GM21723 (cell line): ENCODE data around the gene ANKRD60.

Experiments used
- ATAC-seq: cut with Tn5 transposase; IDR thresholded peaks from one replicate; pipeline ENCODE4 v1.9.1; 2021; ENCODE audit warnings: mild to moderate bottlenecking, moderate library complexity; ENCODE audit not compliant: unreplicated experiment

ANKRD60 gene

DNA sequence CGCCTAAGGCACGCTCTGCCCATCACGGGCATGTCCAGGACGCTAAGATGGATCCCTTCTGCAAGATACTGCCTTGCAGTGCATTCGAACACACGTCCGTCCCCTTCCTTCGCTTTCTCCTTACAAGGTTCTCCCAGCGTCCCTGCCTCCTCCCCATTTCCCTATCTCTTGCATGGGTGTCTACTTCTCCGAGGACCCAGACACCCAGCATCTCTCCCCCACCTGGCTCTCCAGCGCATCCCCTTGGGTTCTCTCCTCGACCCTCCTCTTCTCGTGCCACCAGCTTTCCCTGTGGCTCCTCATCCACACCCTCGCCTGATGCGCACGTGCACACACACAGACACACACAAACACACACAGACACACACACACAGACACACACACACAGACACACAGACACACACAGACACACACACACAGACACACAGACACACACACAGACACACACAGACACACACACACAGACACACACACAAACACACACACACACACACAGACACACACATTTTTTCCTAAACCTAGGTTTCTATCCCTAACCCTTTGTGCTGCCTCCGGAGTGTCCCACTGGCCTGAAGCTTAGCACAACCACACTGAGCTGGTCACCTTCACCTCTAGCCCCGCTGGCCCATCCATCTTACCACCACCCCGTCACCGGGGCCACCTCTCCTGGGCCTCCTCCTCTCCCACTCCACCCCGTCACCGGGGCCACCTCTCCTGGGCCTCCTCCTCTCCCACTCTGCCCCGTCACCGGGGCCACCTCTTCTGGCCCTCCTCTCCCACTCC, 31.9 kb downstream of the ANKRD60 start:
- ATAC-seq: no peak

GRCh38 chr20:58195047-58195446, 33.4 kb downstream of the ANKRD60 start:
- no peak for ATAC-seq

DNA sequence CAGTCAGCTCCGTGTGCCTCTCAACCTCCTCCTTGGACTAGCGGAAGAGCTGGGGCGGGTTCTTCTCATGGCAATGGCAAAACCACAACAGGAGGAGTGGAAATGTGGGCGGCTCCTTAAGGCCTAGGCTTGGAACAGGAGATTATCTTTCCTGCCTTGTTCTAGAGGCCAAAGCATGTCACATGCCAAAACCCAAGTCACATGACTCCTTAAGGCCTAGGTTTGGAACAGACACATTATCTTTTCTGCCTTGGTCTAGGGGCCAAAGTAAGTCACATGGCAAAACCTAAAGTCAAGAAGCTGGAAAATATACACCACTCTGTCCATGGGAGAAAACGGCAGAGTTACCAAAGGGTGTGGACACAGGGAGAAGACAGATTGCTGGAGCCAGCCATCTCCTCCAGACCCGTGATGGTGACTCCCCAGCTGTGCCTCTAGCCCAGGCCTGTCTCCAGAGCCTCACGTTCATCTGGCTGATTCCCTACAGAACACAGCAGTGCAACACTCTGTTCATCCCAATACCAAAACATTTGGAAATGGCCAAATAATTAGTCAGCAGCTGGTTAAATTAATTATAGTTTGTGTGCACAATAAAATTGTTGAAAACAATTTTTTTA, 34.2 kb downstream of the ANKRD60 start:
- no peak for ATAC-seq

DNA sequence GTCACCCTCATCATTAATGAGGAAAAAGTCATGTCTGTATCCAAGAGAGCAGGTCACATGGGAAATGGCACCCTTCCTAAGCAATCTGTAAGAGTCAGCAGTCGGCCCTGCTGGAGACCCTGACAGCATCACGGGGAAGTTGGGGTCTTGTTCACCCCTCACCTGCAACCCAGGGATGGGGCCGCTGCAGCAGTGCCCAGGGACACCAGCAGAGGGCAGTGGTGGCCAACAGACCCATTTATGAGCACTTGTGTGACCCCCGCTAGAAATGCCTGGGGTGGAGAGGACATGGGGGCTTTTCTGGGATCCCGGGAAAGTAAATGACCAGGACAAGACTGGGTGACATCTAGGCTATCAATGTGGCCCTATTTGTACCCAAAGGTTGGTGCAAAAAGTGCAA, 35.9 kb downstream of the ANKRD60 start:
- no peak for ATAC-seq

DNA sequence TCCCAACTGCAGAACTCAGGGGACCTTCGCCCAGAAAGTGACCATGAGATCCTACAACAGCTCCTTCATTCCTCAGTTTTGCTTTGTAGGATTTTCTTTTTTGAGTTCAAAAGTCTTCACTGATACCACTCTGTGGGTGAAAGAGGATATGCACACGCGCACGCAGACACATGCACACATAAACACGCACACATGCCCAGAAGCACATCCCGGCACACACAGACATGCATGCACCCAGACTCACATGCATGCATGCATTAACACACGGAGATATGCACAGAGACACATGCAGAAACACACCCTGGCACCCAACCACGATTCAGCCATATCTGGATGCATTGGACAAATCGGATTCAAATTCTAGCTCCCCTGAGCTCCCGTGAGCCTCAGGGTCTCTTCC, 36.4 kb downstream of the ANKRD60 start:
- ATAC-seq: no peak

GRCh38 chr20:58188527-58188926, 39.9 kb downstream of the ANKRD60 start:
- ATAC-seq: no peak

DNA sequence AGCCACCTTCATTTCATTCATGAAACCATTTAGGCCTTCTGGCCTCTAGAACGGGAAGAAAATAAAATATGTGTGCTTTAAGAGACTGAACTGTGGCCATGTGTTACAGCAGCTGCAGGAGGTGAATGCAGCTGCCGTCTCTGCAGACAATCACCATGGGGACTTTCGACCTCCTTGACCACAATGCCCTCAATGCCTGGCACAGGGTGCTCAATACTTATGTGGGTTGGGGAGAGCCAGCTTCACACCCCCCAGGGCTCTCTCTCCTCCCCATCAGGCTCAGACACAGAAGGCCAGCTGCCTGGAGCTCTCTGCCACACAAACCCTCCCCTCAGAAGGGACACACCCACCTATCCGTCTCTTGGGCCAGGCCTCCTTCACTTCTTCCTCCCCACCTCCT, 43.5 kb downstream of the ANKRD60 start:
- ATAC-seq: no peak

DNA sequence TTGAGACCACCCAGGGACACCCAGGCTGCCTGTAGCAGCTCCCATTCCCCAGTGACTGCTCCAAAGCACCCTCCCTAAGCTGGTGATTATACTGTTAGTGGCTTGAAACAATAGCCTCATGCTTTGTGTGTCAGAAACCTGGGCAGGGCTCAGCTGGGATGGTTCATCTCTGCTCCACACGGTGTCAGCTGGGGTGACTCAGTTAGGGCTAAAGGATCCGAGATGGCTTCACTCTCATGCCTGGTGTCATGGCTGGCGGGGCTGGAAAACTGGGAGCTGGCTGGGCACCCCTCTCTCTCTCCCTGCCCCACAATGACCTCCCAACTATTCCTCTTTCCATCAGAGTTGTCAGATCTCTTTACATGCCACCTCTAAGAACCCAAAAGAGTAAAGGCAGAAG, 44.4 kb downstream of the ANKRD60 start:
- ATAC-seq: no peak

GRCh38 chr20:58182521-58183140, 45.8 kb downstream of the ANKRD60 start:
- no peak for ATAC-seq

DNA sequence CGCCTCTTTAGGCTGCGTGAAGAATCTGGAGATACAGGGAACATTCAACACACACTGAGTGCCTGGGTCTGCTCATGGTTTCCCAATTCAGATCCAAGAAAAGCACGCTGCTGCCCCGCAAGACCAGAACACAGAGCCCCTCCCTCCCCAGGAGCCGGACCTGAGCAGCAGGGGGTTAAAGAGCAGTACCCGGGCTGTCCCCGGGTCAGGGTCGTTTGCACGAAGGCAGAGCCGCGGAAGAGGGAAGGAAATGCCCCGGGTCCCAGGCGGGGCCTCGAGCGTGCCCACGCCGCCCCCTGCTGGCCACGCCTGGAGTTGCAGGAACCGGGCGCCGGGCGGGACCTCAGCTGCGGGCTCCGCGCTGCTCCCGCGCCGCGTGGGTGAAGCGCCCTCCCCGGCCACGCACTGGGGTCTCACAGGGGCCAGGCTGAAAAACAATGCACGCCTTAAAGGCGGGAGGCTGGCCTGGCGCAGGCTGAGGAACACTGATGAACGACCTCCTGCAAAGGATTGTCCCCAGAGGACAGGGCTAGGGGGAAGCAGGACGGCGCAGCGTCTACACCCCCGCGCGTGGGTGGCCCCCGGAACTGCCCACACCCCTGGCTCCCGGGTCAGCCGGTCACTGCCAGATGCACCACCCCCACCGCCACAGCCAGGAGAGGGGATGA, 48.9 kb downstream of the ANKRD60 start:
- no peak for ATAC-seq

GRCh38 chr20:58179083-58179431, 49.4 kb downstream of the ANKRD60 start:
- no peak for ATAC-seq

DNA sequence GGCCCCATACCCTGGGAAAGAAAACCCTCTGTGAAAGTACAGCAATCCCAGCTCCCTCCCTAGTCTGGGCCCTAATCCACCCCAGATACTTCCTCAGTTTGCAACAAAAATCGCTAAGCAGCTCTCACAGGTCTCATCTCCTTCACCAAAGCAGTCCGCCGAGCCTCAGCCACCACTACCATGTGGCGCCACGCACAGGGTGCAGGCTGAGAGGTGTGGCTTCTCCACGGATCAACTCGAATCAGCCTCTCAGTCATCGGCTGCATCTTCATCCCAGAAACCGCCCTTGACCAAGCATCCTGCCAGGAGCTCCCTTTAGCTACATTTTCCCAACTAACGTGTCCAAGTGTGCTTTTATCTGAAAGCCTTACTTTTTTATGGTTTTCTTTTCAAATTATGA, 50.7 kb downstream of the ANKRD60 start:
- ATAC-seq: no peak

DNA sequence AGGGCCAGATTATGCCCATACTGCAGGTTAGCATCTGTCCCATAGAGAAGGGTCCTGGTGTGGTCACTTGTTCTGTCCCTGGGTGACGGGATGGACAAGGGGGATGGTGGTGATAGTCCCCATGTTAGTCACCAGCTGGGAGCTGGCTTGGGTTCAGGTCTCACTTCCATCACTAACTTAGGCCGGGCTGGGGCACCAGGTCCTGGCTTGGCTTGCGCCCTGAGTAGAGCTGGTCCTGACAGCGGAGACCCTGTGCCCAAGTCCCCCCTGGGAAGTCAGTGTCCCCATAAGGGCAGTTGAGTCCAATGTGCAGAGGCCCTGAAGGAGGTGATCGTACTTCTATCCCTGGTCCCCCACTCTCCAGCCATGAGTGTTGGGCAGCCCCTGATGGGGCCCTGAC, 52.6 kb downstream of the ANKRD60 start:
- ATAC-seq: no peak

- ATAC-seq: no peak
Observed at GRCh38 chr20:58175425-58175824, 53.0 kb downstream of the ANKRD60 start.

GRCh38 chr20:58174708-58175280, 53.7 kb downstream of the ANKRD60 start:
- no peak for ATAC-seq

GRCh38 chr20:58173930-58174707, 54.3 kb downstream of the ANKRD60 start:
- ATAC-seq: no peak

- ATAC-seq: no peak
Observed at GRCh38 chr20:58173091-58173490, 55.4 kb downstream of the ANKRD60 start.

- no peak for ATAC-seq
Observed at GRCh38 chr20:58171796-58172425, 56.5 kb downstream of the ANKRD60 start.

- ATAC-seq: no peak
Observed at GRCh38 chr20:58169450-58169849, 59.0 kb downstream of the ANKRD60 start.

- ATAC-seq: no peak
Observed at GRCh38 chr20:58168843-58169242, 59.6 kb downstream of the ANKRD60 start.
